GM21360 (cell line): ENCODE measurements around the gene NEK11.

Experiments
- ATAC-seq: cut with Tn5 transposase; IDR thresholded peaks from one replicate; pipeline ENCODE4 v1.9.1; 2021; ENCODE audit warnings: mild to moderate bottlenecking, moderate library complexity; ENCODE audit not compliant: unreplicated experiment

Gene NEK11

GRCh38 chr3:131221731-131222130 lies 195.1 kb downstream of the NEK11 start:
- ATAC-seq = no peak

- ATAC-seq = no peak
Measured at GRCh38 chr3:131222599-131222998, 195.9 kb downstream of the NEK11 start.

GRCh38 chr3:131223373-131224289 lies 197.0 kb downstream of the NEK11 start:
- no peak for ATAC-seq

- no peak for ATAC-seq
Measured at GRCh38 chr3:131224886-131225550, 198.3 kb downstream of the NEK11 start.

GRCh38 chr3:131228522-131228921 lies 201.8 kb downstream of the NEK11 start:
- no peak for ATAC-seq

- no peak for ATAC-seq
Measured at GRCh38 chr3:131231710-131232389, 205.2 kb downstream of the NEK11 start.

GRCh38 chr3:131232711-131233267 lies 206.1 kb downstream of the NEK11 start:
- ATAC-seq = no peak

- ATAC-seq = no peak
Measured at GRCh38 chr3:131233900-131234668, 207.4 kb downstream of the NEK11 start.

- no peak for ATAC-seq
Measured at GRCh38 chr3:131236421-131236820, 209.7 kb downstream of the NEK11 start.

GRCh38 chr3:131238496-131238895 lies 211.8 kb downstream of the NEK11 start:
- ATAC-seq = no peak

GRCh38 chr3:131239267-131239666 lies 212.6 kb downstream of the NEK11 start:
- no peak for ATAC-seq

- no peak for ATAC-seq
Measured at GRCh38 chr3:131242201-131242600, 215.5 kb downstream of the NEK11 start.

GRCh38 chr3:131250466-131250865 lies 223.8 kb downstream of the NEK11 start:
- ATAC-seq = no peak

GRCh38 chr3:131260525-131260924 lies 233.8 kb downstream of the NEK11 start:
- no peak for ATAC-seq

- no peak for ATAC-seq
Measured at GRCh38 chr3:131261104-131261503, 234.4 kb downstream of the NEK11 start.

GRCh38 chr3:131275556-131275955 lies 248.9 kb downstream of the NEK11 start:
- ATAC-seq = no peak

- ATAC-seq = no peak
Measured at GRCh38 chr3:131277836-131278497, 251.3 kb downstream of the NEK11 start.

GRCh38 chr3:131279577-131279976 lies 252.9 kb downstream of the NEK11 start:
- no peak for ATAC-seq

- no peak for ATAC-seq
Measured at GRCh38 chr3:131282379-131282778, 255.7 kb downstream of the NEK11 start.

- no peak for ATAC-seq
Measured at GRCh38 chr3:131282967-131283366, 256.3 kb downstream of the NEK11 start.
